Measurements from ENCODE around the gene ATRN. TPM values are rescaled to one million over a fixed set of nuclear protein-coding genes. Genes with fewer than 3 reads are reported as not detected.
"Not testable (repeated sequence)": the region's sequence is repeated elsewhere in the genome, so short reads cannot be mapped to it uniquely, and the experiment has no call there.

Gene ATRN
- total RNA-seq, 1 donor: 35.2 TPM

DNA sequence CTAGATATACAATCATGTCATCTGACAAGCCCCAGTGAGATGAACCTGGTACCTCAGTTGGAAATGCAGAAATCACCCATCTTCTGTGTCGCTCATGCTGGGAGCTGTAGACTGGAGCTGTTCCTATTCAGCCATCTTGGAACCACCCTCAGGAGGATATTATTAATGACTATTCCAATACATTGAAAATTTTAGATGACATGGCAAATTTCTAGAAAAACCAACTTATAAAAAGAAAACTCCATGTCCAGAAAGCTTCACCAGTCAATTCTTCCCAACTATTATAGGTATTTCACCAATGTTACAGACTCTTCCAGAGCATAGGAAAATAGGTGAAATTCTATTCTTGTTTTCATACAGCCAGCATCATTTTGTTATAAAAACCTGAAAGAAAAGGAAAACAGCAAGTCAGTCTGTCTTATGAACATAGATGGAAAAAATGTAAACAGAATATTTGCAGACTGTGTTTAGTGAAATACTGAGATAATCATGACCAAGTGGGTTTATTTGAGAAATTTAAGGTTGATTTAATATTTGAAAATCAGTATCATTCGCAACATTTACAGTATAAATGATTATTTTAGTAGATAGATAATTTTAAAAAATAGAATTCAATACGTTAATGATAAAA is 43.3 kb downstream of the ATRN start:
- no peak for DNase-seq (ENCODE audit: low read depth)
- no peak overlapping the region for H3K4me3 ChIP-seq (ENCODE audit: low read depth, low read length)
- TF ChIP-seq, protein P1, sequence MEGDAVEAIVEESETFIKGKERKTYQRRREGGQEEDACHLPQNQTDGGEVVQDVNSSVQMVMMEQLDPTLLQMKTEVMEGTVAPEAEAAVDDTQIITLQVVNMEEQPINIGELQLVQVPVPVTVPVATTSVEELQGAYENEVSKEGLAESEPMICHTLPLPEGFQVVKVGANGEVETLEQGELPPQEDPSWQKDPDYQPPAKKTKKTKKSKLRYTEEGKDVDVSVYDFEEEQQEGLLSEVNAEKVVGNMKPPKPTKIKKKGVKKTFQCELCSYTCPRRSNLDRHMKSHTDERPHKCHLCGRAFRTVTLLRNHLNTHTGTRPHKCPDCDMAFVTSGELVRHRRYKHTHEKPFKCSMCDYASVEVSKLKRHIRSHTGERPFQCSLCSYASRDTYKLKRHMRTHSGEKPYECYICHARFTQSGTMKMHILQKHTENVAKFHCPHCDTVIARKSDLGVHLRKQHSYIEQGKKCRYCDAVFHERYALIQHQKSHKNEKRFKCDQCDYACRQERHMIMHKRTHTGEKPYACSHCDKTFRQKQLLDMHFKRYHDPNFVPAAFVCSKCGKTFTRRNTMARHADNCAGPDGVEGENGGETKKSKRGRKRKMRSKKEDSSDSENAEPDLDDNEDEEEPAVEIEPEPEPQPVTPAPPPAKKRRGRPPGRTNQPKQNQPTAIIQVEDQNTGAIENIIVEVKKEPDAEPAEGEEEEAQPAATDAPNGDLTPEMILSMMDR (IDR thresholded peaks at IDR 0.05; ENCODE audit: insufficient read depth, low read length): no peak

DNA sequence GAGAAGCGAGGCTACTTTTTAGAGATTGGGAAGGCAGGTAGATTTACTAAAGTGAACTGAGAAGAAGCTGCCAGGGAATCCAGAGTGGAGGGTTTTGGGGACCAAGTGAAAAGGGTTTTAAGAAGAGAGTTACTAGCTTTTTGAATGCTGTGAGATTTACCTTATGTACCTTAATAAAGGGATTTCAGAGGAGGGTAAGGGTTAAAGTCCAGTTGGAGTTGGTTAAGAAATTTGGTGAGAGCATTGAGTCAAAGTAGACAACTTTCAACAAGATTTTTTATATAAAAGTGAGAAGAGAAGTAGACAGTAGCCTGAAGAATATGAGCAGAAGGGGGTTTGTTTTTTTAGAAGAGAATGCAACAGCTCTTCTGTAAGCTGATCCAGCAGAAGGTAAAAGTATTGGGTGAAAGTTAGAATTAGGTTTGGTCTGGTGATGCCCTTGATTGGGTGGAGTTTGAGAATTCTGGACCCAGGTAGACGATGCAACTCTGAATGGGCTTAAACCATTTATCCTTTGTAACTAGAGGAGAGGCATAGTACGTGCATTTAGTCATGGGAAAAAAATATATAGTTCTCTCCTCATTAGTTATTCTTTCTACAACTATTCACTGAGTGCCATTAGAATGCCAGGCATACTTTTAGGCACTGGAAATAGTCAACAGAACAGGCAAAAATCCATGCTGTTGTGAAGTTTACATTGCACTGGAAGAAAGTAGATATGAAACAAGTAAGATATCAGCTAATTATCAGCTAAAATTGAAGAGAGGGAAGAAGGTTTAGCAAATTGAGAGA is 44.8 kb downstream of the ATRN start:
- no peak for DNase-seq (ENCODE audit: low read depth)
- H3K4me3 ChIP-seq (ENCODE audit: low read depth, low read length): no peak overlapping the region
- TF ChIP-seq, protein P1 (IDR thresholded peaks at IDR 0.05; ENCODE audit: insufficient read depth, low read length): no peak

DNA sequence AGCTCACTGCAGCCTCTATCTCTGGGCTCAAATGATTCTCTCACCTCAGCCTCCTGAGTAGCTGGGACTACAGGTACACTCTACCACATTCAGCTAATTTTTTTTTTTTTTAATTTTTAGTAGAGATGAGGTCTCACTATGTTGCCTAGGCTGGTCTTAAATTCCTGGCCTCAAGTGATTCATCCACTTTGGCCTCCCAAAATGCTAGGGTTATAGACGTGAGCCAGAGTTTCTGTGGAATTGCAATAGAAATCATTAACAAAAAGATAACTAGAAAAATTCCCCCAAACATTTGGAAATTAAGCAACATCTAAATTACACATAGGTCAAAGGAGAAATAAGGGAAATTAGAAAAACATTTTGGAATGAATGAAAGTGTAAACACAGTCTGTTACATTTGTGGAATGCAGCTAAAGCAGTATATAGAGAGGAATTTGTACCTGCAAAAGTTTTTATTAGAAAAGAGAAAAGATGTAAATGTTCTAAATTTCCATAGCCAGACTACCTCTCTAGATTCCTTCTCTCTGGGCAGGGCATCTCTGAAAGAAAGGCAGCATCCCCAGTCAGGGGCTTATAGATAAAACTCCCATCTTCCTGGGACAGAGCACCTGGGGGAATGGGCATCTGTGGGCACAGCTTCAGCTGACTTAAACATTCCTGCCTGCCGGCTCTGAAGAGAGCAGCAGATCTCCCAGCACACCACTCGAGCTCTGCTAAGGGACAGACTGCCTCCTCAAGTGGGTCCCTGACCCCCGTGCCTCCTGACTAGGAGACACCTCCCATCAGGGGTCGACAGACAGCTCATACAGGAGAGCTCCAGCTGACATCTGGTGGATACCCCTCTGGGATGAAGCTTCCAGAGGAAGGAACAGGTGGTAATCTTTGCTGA is 51.3 kb downstream of the ATRN start:
- TF ChIP-seq, protein P1 (IDR thresholded peaks at IDR 0.05; ENCODE audit: insufficient read depth, low read length): no peak
- no peak for DNase-seq (ENCODE audit: low read depth)
- no peak overlapping the region for H3K4me3 ChIP-seq (ENCODE audit: low read depth, low read length)

DNA sequence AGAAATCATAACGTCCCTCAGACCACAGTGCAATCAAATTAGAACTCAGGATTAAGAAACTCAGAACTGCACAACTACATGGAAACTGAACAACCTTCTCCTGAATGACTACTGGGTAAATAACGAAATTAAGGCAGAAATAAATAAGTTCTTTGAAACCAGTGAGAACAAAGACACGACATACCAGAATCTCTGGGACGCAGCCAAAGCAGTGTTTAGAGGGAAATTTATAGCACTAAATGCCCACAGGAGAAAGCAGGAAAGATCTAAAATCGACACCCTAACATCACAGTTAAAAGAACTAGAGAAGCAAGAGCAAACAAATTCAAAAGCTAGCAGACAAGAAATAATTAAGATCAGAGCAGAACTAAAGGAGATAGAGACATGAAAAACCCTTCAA is 53.9 kb downstream of the ATRN start:
- not testable (repeated sequence) for H3K4me3 ChIP-seq (ENCODE audit: low read depth, low read length); DNase-seq (ENCODE audit: low read depth)

DNA sequence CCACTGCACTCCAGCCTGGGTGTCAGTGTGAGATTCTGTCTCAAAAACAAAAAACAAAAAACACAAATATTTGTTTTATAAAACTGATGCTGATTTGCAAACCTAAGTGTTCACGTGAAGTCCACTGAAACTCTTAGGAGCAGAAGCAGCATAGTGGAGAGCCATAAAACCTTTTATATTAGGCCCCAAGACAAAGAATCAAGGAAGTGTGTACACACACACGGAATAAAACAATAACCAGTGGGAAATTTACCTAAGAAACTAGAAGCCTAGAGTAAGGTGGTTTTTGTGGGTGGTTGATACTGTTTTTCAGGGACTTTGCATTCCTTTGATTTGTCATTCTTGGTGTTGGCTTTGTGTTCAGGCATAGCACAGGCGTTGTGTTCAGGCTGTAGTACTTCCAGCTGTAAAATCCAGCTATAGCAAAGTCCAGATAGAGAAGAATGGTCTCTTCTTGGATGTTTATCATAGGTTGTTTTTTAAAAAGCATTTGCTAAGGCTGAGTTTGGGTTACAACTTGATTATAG is 61.3 kb downstream of the ATRN start:
- TF ChIP-seq, protein P1 (IDR thresholded peaks at IDR 0.05; ENCODE audit: insufficient read depth, low read length): no peak
- H3K4me3 ChIP-seq (ENCODE audit: low read depth, low read length): no peak overlapping the region
- DNase-seq (ENCODE audit: low read depth): no peak

DNA sequence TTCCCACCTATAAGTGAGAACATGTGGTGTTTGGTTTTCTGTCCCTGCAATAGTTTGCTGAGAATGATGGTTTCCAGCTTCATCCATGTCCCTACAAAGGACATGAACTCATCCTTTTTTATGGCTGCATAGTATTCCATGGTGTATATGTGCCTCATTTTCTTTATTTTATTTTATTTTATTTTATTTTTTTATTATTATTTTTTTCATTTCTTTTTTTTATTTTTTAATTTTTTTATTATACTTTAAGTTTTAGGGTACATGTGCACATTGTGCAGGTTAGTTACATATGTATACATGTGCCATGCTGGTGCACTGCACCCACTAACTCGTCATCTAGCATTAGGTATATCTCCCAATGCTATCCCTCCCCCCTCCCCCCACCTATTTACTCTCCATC is 66.9 kb downstream of the ATRN start:
- not testable (repeated sequence) for DNase-seq (ENCODE audit: low read depth); H3K4me3 ChIP-seq (ENCODE audit: low read depth, low read length)

DNA sequence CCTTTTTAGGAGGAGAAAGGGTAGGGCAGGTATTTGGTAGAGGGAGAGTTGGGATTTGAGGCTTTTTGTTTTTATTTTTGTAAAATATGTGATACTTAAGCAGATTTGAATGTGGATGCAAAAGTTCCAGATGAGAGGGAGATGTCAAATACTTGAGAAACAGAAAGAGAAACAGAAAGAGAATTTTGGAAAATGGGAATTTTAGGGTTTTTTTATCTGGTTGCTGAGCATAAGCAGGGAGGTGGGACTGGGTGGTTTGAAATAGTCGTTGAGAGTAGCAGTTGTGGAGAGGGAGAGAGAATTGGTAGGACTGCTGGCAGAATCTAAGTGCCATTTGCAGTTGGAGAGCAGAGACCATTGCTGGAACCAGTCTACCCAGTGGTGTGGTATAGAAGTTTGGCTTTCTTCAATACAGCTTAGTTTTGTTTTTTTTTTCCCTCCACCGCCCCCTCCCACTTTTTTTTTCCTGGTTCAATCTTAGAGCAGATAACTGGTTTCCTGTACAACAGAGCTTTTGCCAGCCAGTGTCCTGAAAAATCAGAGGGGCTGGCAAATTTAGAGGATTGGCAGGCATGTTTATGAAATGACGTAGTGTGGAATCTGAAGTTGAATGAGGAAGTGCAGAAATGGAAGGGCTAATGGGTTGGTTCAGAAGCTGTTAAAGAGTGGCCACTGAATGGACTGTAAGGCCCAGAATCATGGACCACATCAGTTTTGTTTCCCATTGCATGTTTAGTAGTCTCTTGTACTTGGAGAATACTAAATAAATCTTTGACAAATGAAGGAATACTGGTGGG is 68.7 kb downstream of the ATRN start:
- TF ChIP-seq, protein P1 (IDR thresholded peaks at IDR 0.05; ENCODE audit: insufficient read depth, low read length): no peak
- peak; percentile 41 for DNase-seq (ENCODE audit: low read depth)
- no peak overlapping the region for H3K4me3 ChIP-seq (ENCODE audit: low read depth, low read length)
